Endothelial cell of umbilical vein (primary cell): ENCODE results near the gene GPATCH1. TPM values are rescaled to one million over a fixed set of nuclear protein-coding genes. Genes with fewer than 3 reads are reported as not detected.

ENCODE experiments used
- BruUV-seq: library from RNA; stranded (reverse); fragments of 400-500 nt; replicated peaks from 2 replicates; lab custom pipeline; 2021; lab: Mats Ljungman, UMichigan
- CTCF ChIA-PET: fragments of 300-600, 350-600 bp; sonication (Branson Sonifier 250); formaldehyde crosslinking; loops from one replicate; lab custom pipeline; 2021; ENCODE audit warnings: antibody characterized with exemption, inconsistent platforms; lab: Charles Lee
- POLR2A ChIA-PET: fragments of 300-600, 350-600 bp; sonication (Branson Sonifier 250); formaldehyde crosslinking; loops from one replicate; lab custom pipeline; 2021; ENCODE audit warnings: antibody characterized with exemption, inconsistent platforms; lab: Charles Lee
- DNase-seq: peaks from one replicate; pipeline ENCODE4 v3.0.0-alpha.2; 2011; ENCODE audit warnings: low read depth, low spot score
- FAIRE-seq: peaks from 2 replicates; lab custom pipeline; 2011; peaks lifted over from hg19 to GRCh38; lab: Jason Lieb, UNC
- H2AFZ ChIP-seq: 2 replicates; pipeline ENCODE4 v1.6.0; 2012; ENCODE audit warnings: low read depth, low read length, control low read depth, inconsistent platforms
- H3K27ac ChIP-seq: 2 replicates; pipeline ENCODE4 v1.5.1; 2011; ENCODE audit warnings: low read depth, mild to moderate bottlenecking, control low read depth, low read length, moderate library complexity; ENCODE audit not compliant: insufficient read depth
- H3K27me3 ChIP-seq, 2 experiments: 2 replicates each; pipeline versions ENCODE4 v1.6.0 to v1.6.1; 2011; ENCODE audit warnings: low read length in 2 of 2, mixed read lengths in 1 of 2; ENCODE audit not compliant: control insufficient read depth in 2 of 2, insufficient read depth in 2 of 2
- H3K36me3 ChIP-seq, 2 experiments: 2 replicates in 1 of 2; 3 replicates in 1 of 2; pipeline ENCODE4 v1.5.1; 2011; ENCODE audit warnings: low read length in 2 of 2, mild to moderate bottlenecking in 1 of 2, moderate library complexity in 1 of 2; ENCODE audit not compliant: control insufficient read depth in 2 of 2, insufficient read depth in 2 of 2; ENCODE audit errors: extremely low read depth in 1 of 2
- H3K4me1 ChIP-seq: 3 replicates; pipeline ENCODE4 v1.5.1; 2011; ENCODE audit warnings: mild to moderate bottlenecking, low read length; ENCODE audit not compliant: control insufficient read depth, insufficient read depth; ENCODE audit errors: extremely low read depth
- H3K4me2 ChIP-seq: 2 replicates; pipeline ENCODE4 v1.6.1; 2011; ENCODE audit warnings: low read length, control low read depth, mixed read lengths; ENCODE audit not compliant: insufficient read depth
- H3K4me3 ChIP-seq, 3 experiments: fragments of 200-600 bp in 1 of 3; sonication (generic), shearing (Covaris generic) in 1 of 3; replicated peaks in 1 of 3; 2 replicates each; pipeline ENCODE4 v1.5.1; 2011 to 2016; ENCODE audit warnings: control low read depth in 3 of 3, low read length in 3 of 3, mild to moderate bottlenecking in 2 of 3, inconsistent platforms in 1 of 3, low read depth in 1 of 3, moderate library complexity in 1 of 3; ENCODE audit not compliant: insufficient read depth in 1 of 3
- H3K79me2 ChIP-seq: 2 replicates; pipeline ENCODE4 v1.6.0; 2012; ENCODE audit warnings: low read length, inconsistent platforms; ENCODE audit not compliant: control insufficient read depth, insufficient read depth
- H3K9ac ChIP-seq: replicated peaks from 2 replicates; pipeline ENCODE3; 2011; ENCODE audit warnings: low read length, control low read depth; ENCODE audit not compliant: insufficient read depth; ENCODE audit errors: extremely low read depth
- H3K9me1 ChIP-seq: replicated peaks from 3 replicates; pipeline ENCODE4 v1.6.0; 2011; ENCODE audit warnings: mild to moderate bottlenecking, low read length; ENCODE audit not compliant: control insufficient read depth, insufficient read depth; ENCODE audit errors: extremely low read depth
- H3K9me3 ChIP-seq: replicated peaks from 2 replicates; pipeline ENCODE4 v1.5.1; 2012; ENCODE audit warnings: low read length, inconsistent platforms; ENCODE audit not compliant: control insufficient read depth, insufficient read depth
- H4K20me1 ChIP-seq: replicated peaks from 2 replicates; pipeline ENCODE3; 2011; ENCODE audit warnings: mild to moderate bottlenecking, low read length; ENCODE audit not compliant: control insufficient read depth, insufficient read depth; ENCODE audit errors: extremely low read depth
- EZH2 ChIP-seq: IDR thresholded peaks from 2 replicates; pipeline ENCODE4 v1.6.1; 2012; ENCODE audit warnings: borderline replicate concordance, low read depth, mild to moderate bottlenecking, moderate library complexity, low read length, inconsistent platforms; ENCODE audit not compliant: severe bottlenecking
- FOS ChIP-seq: IDR thresholded peaks from 2 replicates; pipeline ENCODE4 v1.6.1; 2011; ENCODE audit warnings: mild to moderate bottlenecking, low read length, moderate library complexity, borderline replicate concordance; ENCODE audit not compliant: insufficient read depth
- GATA2 ChIP-seq: IDR thresholded peaks from 2 replicates; pipeline ENCODE4 v1.7.0; 2011; ENCODE audit warnings: low read depth, mild to moderate bottlenecking, moderate library complexity, mixed read lengths, low read length; ENCODE audit not compliant: insufficient read length, insufficient read depth
- JUN ChIP-seq: IDR thresholded peaks from 2 replicates; pipeline ENCODE4 v1.6.1; 2011; ENCODE audit warnings: borderline replicate concordance, low read depth; ENCODE audit not compliant: insufficient read length, insufficient read depth
- MYC ChIP-seq: IDR thresholded peaks from one replicate; pipeline ENCODE4 v1.6.1; 2011; ENCODE audit warnings: mild to moderate bottlenecking, low read depth, low read length
- POLR2A ChIP-seq: IDR thresholded peaks from 2 replicates; pipeline ENCODE4 v1.6.1; 2012; ENCODE audit warnings: low read depth, mild to moderate bottlenecking, control low read depth, low read length
- POLR2AphosphoS5 ChIP-seq: IDR thresholded peaks from 2 replicates; pipeline ENCODE4 v1.6.1; 2012; ENCODE audit warnings: low read depth, mild to moderate bottlenecking, control low read depth, low read length, moderate library complexity; ENCODE audit not compliant: insufficient read depth
- dilution Hi-C: fragments of 300-500 bp; cut with MboI; formaldehyde crosslinking; loops from one replicate; pipeline ENCODE4 v1.15.0; 2019; ENCODE audit warnings: low sequenced_read_pairs; ENCODE audit not compliant: extremely low pct_ligation_motif_present
- intact Hi-C: fragments of 100-400 bp; cut with micrococcal nuclease; formaldehyde crosslinking; loops from one replicate; pipeline ENCODE4 v1.10.0; 2022
- polyA plus RNA-seq, 4 experiments: library from polyadenylated mRNA; depleted of rRNA in 3 of 4; stranded (reverse) in 3 of 4; unstranded in 1 of 4; fragments of >200 nt; gene quantifications; 2 replicates each; pipeline versions ENCODE4 v1.2.1 to v1.2.3, GENCODE V29; 2011 to 2012; ENCODE audit warnings: missing spikeins in 1 of 4
- total RNA-seq: library from RNA; stranded (reverse); gene quantifications from 2 replicates; pipeline ENCODE4 v1.2.3, GENCODE V29; 2021
- TF ChIP-seq, protein P1 (sequence below): IDR thresholded peaks from 2 replicates; pipeline ENCODE4 v1.6.1; 2011; ENCODE audit not compliant: insufficient read depth, insufficient read length
- TF ChIP-seq, protein P2 (sequence below), 2 donors: IDR thresholded peaks; 1 replicate in 1 of 2; 2 replicates in 1 of 2; pipeline ENCODE4 v1.5.1; 2011; ENCODE audit warnings: low read length in 2 of 2, mild to moderate bottlenecking in 2 of 2, moderate library complexity in 2 of 2, control low read depth in 1 of 2, inconsistent platforms in 1 of 2, low read depth in 1 of 2; ENCODE audit not compliant: insufficient read depth in 1 of 2; ENCODE audit errors: extremely low read depth in 1 of 2

GPATCH1 gene
- total and polyA plus RNA-seq, 2 donors (not counting 3 experiments of a cell fraction or from before 2014, with no cell fraction given), result 4.5 to 9.2 TPM

DNA sequence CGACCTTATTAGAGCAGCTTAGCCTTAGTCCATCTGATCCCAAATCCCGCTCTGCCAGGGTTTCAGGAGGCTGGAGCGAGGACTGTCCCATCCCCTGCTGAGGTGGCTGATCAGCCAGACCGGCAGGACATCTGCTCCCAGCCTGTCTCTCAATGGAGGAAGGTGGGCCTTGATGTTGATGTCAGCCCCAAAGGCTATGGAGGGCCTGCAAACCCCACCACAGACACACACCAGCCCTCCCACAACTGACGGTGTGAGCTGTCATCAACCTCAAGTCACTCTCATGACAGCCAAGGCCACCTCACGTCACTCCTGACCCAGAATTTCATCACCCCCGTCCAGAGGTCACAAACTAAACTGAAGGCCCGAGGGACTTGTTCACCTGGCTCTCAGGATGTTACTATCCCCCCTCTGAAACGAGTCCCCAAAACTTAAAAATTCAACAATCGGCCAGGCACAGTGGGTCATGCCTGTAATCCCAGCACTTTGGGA is 41.8 kb upstream of the GPATCH1 start:
- FAIRE-seq (no peak), DNase-seq (no peak)
- no peaks in the 10 kb centered on the region for H3K9me3 ChIP-seq
- TF ChIP-seq MYC (no peak), JUN (no peak)
- H3K79me2 ChIP-seq, result no peaks in the 10 kb centered on the region
- no peaks in the 10 kb centered on the region for H4K20me1 ChIP-seq
- H3K4me1 ChIP-seq, result no peaks in the 10 kb centered on the region
- no peak overlapping the region for H3K9ac ChIP-seq
- dilution Hi-C loops (no loop called here), intact Hi-C loops (no loop called here)
- ChIA-PET CTCF (no interaction called here), POLR2A (no interaction called here)
- H3K36me3 ChIP-seq, result no peaks in the 10 kb centered on the region
- H3K4me2 ChIP-seq, result no peak overlapping the region
- no peak overlapping the region for H2AFZ ChIP-seq
- H3K27ac ChIP-seq, result no peak overlapping the region
- no peak overlapping the region for H3K4me3 ChIP-seq
- BruUV-seq, result no TSS peak
- H3K27me3 ChIP-seq, result no peaks in the 10 kb centered on the region
- no peaks in the 10 kb centered on the region for H3K9me1 ChIP-seq

DNA sequence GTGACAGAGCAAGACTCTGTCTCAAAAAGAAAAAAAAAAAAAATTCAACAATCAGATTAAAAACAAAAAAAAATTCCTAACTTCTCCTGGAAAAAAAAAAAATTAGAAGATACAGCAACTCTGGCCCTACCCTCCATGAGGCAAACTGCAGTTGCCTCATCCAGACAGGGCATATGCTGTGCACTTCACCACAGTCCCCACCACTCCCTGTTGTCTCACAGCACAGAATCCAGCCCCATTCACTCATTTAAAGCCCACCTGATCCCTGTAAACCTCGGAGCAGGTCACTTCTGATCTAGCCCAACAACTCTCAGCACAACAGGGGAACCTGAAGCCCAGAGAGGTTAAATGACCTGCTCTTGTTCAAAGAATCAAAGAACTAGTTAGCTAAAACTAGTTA is 41.2 kb upstream of the GPATCH1 start:
- BruUV-seq, result no TSS peak
- dilution Hi-C loops, result no loop called here
- Histone ChIP-seq H3K9me1 (no peaks in the 10 kb centered on the region), H3K9ac (no peak overlapping the region), H3K4me2 (no peak overlapping the region), H3K9me3 (no peaks in the 10 kb centered on the region), H3K79me2 (no peaks in the 10 kb centered on the region), H4K20me1 (no peaks in the 10 kb centered on the region), H3K4me1 (no peaks in the 10 kb centered on the region), H3K27me3 (no peaks in the 10 kb centered on the region), H3K4me3 (no peak overlapping the region), H3K36me3 (no peaks in the 10 kb centered on the region), H3K27ac (no peak overlapping the region), H2AFZ (no peak overlapping the region)
- ChIA-PET CTCF (no interaction called here), POLR2A (interaction anchor here (0.7 kb wide), 1 partner anchor 38 kb away, joined by 4 read pairs; no protein-coding TSS in a partner anchor)
- TF ChIP-seq POLR2AphosphoS5, result no peak
- TF ChIP-seq, protein P1, sequence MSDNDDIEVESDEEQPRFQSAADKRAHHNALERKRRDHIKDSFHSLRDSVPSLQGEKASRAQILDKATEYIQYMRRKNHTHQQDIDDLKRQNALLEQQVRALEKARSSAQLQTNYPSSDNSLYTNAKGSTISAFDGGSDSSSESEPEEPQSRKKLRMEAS, result no peak
- TF ChIP-seq, protein P2, sequence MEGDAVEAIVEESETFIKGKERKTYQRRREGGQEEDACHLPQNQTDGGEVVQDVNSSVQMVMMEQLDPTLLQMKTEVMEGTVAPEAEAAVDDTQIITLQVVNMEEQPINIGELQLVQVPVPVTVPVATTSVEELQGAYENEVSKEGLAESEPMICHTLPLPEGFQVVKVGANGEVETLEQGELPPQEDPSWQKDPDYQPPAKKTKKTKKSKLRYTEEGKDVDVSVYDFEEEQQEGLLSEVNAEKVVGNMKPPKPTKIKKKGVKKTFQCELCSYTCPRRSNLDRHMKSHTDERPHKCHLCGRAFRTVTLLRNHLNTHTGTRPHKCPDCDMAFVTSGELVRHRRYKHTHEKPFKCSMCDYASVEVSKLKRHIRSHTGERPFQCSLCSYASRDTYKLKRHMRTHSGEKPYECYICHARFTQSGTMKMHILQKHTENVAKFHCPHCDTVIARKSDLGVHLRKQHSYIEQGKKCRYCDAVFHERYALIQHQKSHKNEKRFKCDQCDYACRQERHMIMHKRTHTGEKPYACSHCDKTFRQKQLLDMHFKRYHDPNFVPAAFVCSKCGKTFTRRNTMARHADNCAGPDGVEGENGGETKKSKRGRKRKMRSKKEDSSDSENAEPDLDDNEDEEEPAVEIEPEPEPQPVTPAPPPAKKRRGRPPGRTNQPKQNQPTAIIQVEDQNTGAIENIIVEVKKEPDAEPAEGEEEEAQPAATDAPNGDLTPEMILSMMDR (IDR thresholded peaks at IDR 0.05; ENCODE audit: extremely low read depth in 1 of 2, insufficient read depth in 1 of 2, low read depth in 1 of 2, low read length in 2 of 2), result no peak
- no peak for TF ChIP-seq FOS
- TF ChIP-seq MYC, result no peak
- TF ChIP-seq JUN, result no peak
- TF ChIP-seq GATA2, result no peak
- TF ChIP-seq EZH2, result no peak
- no peak for TF ChIP-seq POLR2A
- FAIRE-seq, result no peak
- intact Hi-C loops, result no loop called here
- DNase-seq, result no peak
